Bronchial epithelial cell (primary cell): ENCODE results near the gene ACOT8. TPM values are rescaled to one million over a fixed set of nuclear protein-coding genes. Genes with fewer than 3 reads are reported as not detected.

Experiments used
- DNase-seq: peaks from one replicate; pipeline ENCODE4 v3.0.0-alpha.2; 2010; ENCODE audit warnings: low read depth
- FAIRE-seq: peaks from 2 replicates; lab custom pipeline; 2011; peaks lifted over from hg19 to GRCh38; lab: Jason Lieb, UNC
- H3K27me3 ChIP-seq: 2 replicates; pipeline ENCODE4 v1.5.1; 2011; ENCODE audit warnings: low read length; ENCODE audit not compliant: control insufficient read depth, insufficient read depth
- H3K36me3 ChIP-seq: 2 replicates; pipeline ENCODE4 v1.5.1; 2011; ENCODE audit warnings: low read length; ENCODE audit not compliant: control insufficient read depth, insufficient read depth
- H3K4me3 ChIP-seq: 2 replicates; pipeline ENCODE4 v1.5.1; 2011; ENCODE audit warnings: mild to moderate bottlenecking, low read depth, low read length, control low read depth
- total RNA-seq: library from RNA; depleted of rRNA; stranded (reverse); fragments of >200 nt; gene quantifications from 2 replicates; pipeline ENCODE4 v1.2.1, GENCODE V29; 2014
- TF ChIP-seq, protein P1 (sequence below): IDR thresholded peaks from 2 replicates; pipeline ENCODE4 v1.5.1; 2011; ENCODE audit warnings: mild to moderate bottlenecking, moderate library complexity, low read length, control low read depth, inconsistent platforms; ENCODE audit not compliant: insufficient read depth, severe bottlenecking

Gene ACOT8
- total RNA-seq, 1 donor from 2014 or later = 31.1 TPM

DNA sequence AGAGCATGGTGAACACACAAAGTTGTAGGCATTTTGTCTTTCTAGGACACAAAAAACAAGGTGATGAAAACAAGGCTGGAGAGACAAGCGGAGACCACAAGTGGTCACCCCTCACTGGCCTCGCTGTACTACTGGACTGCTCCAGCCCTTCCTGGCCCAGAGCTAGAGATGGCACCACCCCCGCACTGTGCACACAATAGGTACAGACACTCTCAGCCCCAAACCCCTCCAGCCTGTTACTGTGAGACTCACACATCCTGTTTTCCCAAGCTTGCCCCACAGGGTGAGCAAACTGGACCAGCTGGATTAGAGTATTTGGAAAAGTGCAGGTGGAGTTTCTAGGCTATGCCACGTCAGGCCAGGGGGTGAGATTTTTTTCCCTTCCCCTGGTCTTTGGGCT lies 15.4 kb upstream of the ACOT8 start:
- FAIRE-seq = no peak
- DNase-seq = peak; percentile 62
- TF ChIP-seq, protein P1, sequence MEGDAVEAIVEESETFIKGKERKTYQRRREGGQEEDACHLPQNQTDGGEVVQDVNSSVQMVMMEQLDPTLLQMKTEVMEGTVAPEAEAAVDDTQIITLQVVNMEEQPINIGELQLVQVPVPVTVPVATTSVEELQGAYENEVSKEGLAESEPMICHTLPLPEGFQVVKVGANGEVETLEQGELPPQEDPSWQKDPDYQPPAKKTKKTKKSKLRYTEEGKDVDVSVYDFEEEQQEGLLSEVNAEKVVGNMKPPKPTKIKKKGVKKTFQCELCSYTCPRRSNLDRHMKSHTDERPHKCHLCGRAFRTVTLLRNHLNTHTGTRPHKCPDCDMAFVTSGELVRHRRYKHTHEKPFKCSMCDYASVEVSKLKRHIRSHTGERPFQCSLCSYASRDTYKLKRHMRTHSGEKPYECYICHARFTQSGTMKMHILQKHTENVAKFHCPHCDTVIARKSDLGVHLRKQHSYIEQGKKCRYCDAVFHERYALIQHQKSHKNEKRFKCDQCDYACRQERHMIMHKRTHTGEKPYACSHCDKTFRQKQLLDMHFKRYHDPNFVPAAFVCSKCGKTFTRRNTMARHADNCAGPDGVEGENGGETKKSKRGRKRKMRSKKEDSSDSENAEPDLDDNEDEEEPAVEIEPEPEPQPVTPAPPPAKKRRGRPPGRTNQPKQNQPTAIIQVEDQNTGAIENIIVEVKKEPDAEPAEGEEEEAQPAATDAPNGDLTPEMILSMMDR = no peak
- Histone ChIP-seq H3K36me3 (peaks cover 1% of the 10 kb centered on the region), H3K4me3 (no peak overlapping the region), H3K27me3 (no peaks in the 10 kb centered on the region)

DNA sequence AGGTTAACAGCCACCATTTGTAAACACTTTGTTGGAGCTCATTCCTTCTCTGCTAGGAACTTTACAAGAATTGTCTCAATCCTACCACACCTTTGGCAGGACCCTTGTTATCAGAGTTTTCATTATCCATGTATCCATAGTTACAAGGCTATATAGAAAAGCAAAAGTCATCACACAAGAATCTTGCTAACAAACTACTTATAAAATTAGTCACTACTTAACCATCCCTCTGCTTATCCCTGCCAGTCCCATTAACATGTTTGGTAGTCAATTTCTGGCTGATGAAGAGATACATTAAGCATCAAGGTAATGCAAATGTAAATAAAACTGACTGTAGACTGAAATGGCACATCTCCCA lies 10.6 kb upstream of the ACOT8 start:
- FAIRE-seq = no peak
- DNase-seq = peak; percentile 79
- no peak overlapping the region for H3K4me3 ChIP-seq
- H3K36me3 ChIP-seq = no peaks in the 10 kb centered on the region
- no peaks in the 10 kb centered on the region for H3K27me3 ChIP-seq
- TF ChIP-seq, protein P1 = no peak

GRCh38 chr20:45867136-45867818 lies 10.1 kb upstream of the ACOT8 start:
- Histone ChIP-seq H3K36me3 (no peaks in the 10 kb centered on the region), H3K27me3 (no peaks in the 10 kb centered on the region), H3K4me3 (no peak overlapping the region)
- FAIRE-seq (no peak), DNase-seq (no peak)
- TF ChIP-seq, protein P1 = no peak

- Histone ChIP-seq H3K4me3 (no peak overlapping the region), H3K36me3 (no peaks in the 10 kb centered on the region), H3K27me3 (no peaks in the 10 kb centered on the region)
- TF ChIP-seq, protein P1 = no peak
- DNase-seq (no peak), FAIRE-seq (no peak)
Observed at GRCh38 chr20:45866454-45866853, 9.3 kb upstream of the ACOT8 start.

GRCh38 chr20:45863543-45864470 lies 6.6 kb upstream of the ACOT8 start:
- no peaks in the 10 kb centered on the region for H3K27me3 ChIP-seq
- TF ChIP-seq, protein P1 = no peak
- FAIRE-seq = no peak
- no peak for DNase-seq
- H3K36me3 ChIP-seq = no peaks in the 10 kb centered on the region
- no peak overlapping the region for H3K4me3 ChIP-seq
